Neural progenitor cell (in vitro differentiated cells): ENCODE results near the gene HMBS. TPM values are rescaled to one million over a fixed set of nuclear protein-coding genes. Genes with fewer than 3 reads are reported as not detected.
A peak's percentile ranks its signal among the peaks of the same experiment; 100 is the strongest.

Source experiments
- DNase-seq: peaks from one replicate; pipeline ENCODE4 v3.0.0-alpha.2; 2016; ENCODE audit warnings: low spot score
- H2AFZ ChIP-seq: fragments of 200-600 bp; sonication (generic); replicated peaks from 2 replicates; pipeline ENCODE4 v1.6.1; 2016; ENCODE audit warnings: antibody characterized with exemption
- H3F3A ChIP-seq: fragments of 200-600 bp; sonication (generic); 2 replicates; pipeline ENCODE4 v1.6.1; 2016; ENCODE audit warnings: antibody characterized with exemption, low read depth
- H3K27ac ChIP-seq: fragments of 200-600 bp; sonication (generic); 2 replicates; pipeline ENCODE4 v1.5.1; 2016; ENCODE audit warnings: mild to moderate bottlenecking
- H3K27me3 ChIP-seq: fragments of 200-600 bp; sonication (generic); 2 replicates; pipeline ENCODE4 v1.6.1; 2016; ENCODE audit warnings: mild to moderate bottlenecking, moderate library complexity
- H3K36me3 ChIP-seq: fragments of 200-600 bp; sonication (generic); 2 replicates; pipeline ENCODE4 v1.5.1; 2016
- H3K4me1 ChIP-seq: fragments of 200-600 bp; sonication (generic); 2 replicates; pipeline ENCODE4 v1.6.1; 2016; ENCODE audit warnings: mixed run types
- H3K4me2 ChIP-seq: fragments of 200-600 bp; sonication (generic); 2 replicates; pipeline ENCODE4 v1.6.1; 2016
- H3K4me3 ChIP-seq: fragments of 200-600 bp; sonication (generic); 2 replicates; pipeline ENCODE4 v1.5.1; 2016
- H3K79me2 ChIP-seq: fragments of 200-600 bp; sonication (generic); 2 replicates; pipeline ENCODE4 v1.6.1; 2016; ENCODE audit warnings: low read depth
- H3K9ac ChIP-seq: fragments of 200-600 bp; sonication (generic); 2 replicates; pipeline ENCODE4 v1.6.1; 2016
- H3K9me3 ChIP-seq: fragments of 200-600 bp; sonication (generic); 2 replicates; pipeline ENCODE4 v1.5.1; 2016; ENCODE audit warnings: low read depth
- H4K20me1 ChIP-seq: fragments of 200-600 bp; sonication (generic); 2 replicates; pipeline ENCODE4 v1.6.1; 2016; ENCODE audit warnings: low read depth
- H3K27ac Mint-ChIP-seq: 3 replicates; pipeline ENCODE4 v1.8.0; 2021; ENCODE audit warnings: mixed read lengths
- H3K27me3 Mint-ChIP-seq: 2 replicates; pipeline ENCODE4 v1.8.0; 2022; ENCODE audit warnings: low read depth, mild to moderate bottlenecking, inconsistent platforms, moderate library complexity, mixed read lengths; ENCODE audit not compliant: insufficient read depth
- H3K36me3 Mint-ChIP-seq: 3 replicates; pipeline ENCODE4 v1.8.0; 2021; ENCODE audit warnings: mixed read lengths
- H3K4me1 Mint-ChIP-seq: 3 replicates; pipeline ENCODE4 v1.8.0; 2021; ENCODE audit warnings: mixed read lengths
- H3K4me3 Mint-ChIP-seq: 3 replicates; pipeline ENCODE4 v1.8.0; 2021; ENCODE audit warnings: mild to moderate bottlenecking, moderate library complexity, mixed read lengths
- H3K9me3 Mint-ChIP-seq: 3 replicates; pipeline ENCODE4 v1.8.0; 2020; ENCODE audit warnings: mixed read lengths
- EZH2 ChIP-seq: fragments of 200-600 bp; sonication (generic); IDR thresholded peaks from 2 replicates; pipeline ENCODE4 v1.6.1; 2017; ENCODE audit warnings: antibody characterized with exemption, mild to moderate bottlenecking, moderate library complexity
- EZH2phosphoT487 ChIP-seq: fragments of 200-600 bp; sonication (generic); IDR thresholded peaks from 2 replicates; pipeline ENCODE4 v1.6.1; 2017; ENCODE audit warnings: antibody characterized with exemption
- total RNA-seq: library from RNA; depleted of rRNA; stranded (reverse); fragments of >200 nt; gene quantifications from 2 replicates; pipeline ENCODE4 v1.2.3, GENCODE V29; 2015; ENCODE audit warnings: low replicate concordance
- TF ChIP-seq, protein P1 (sequence below): fragments of 200-600 bp; sonication (generic); IDR thresholded peaks from 2 replicates; pipeline ENCODE4 v1.5.1; 2017; ENCODE audit warnings: antibody characterized with exemption, mild to moderate bottlenecking

Gene HMBS
- total RNA-seq, 1 donor from 2014 or later: 31.1 TPM

DNA sequence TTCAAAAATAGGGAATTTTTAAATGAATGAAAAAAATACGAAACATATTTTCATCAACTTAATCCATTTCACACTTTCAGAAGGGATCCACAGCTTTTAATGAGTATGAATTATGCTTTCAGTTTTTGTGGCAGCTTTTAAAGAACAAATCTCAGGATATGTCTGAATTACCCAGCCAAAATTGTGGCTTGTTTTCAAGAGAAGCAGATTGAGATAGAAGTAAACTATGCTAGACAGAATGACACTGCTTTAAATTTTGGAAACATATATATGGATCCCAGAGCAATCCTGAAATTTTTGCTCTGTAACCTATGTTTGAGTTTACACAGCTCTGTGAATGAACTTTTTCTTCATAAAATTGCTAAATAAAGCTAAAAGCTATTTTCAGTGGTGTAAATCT, 34.3 kb downstream of the HMBS start:
- Histone ChIP-seq H3K27me3 (no peaks in the 10 kb centered on the region), H3K4me2 (no peak overlapping the region), H3K4me3 (no peak overlapping the region), H3K9ac (no peak overlapping the region), H3K27ac (no peak overlapping the region), H3K79me2 (peaks cover 25% of the 10 kb centered on the region), H3K36me3 (no peaks in the 10 kb centered on the region), H4K20me1 (peaks cover 12% of the 10 kb centered on the region), H3K9me3 (no peaks in the 10 kb centered on the region), H2AFZ (no peak overlapping the region), H3K4me1 (peaks cover 12% of the 10 kb centered on the region), H3F3A (peaks cover 16% of the 10 kb centered on the region)
- no peak for DNase-seq
- no peak overlapping the region for H3K4me3 Mint-ChIP-seq
- peaks cover 19% of the 10 kb centered on the region for H3K4me1 Mint-ChIP-seq
- H3K9me3 Mint-ChIP-seq: no peaks in the 10 kb centered on the region
- H3K27ac Mint-ChIP-seq: no peak overlapping the region
- TF ChIP-seq, protein P1, sequence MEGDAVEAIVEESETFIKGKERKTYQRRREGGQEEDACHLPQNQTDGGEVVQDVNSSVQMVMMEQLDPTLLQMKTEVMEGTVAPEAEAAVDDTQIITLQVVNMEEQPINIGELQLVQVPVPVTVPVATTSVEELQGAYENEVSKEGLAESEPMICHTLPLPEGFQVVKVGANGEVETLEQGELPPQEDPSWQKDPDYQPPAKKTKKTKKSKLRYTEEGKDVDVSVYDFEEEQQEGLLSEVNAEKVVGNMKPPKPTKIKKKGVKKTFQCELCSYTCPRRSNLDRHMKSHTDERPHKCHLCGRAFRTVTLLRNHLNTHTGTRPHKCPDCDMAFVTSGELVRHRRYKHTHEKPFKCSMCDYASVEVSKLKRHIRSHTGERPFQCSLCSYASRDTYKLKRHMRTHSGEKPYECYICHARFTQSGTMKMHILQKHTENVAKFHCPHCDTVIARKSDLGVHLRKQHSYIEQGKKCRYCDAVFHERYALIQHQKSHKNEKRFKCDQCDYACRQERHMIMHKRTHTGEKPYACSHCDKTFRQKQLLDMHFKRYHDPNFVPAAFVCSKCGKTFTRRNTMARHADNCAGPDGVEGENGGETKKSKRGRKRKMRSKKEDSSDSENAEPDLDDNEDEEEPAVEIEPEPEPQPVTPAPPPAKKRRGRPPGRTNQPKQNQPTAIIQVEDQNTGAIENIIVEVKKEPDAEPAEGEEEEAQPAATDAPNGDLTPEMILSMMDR: no peak
- TF ChIP-seq EZH2phosphoT487 (no peak), EZH2 (no peak)
- H3K36me3 Mint-ChIP-seq: peaks cover 8% of the 10 kb centered on the region
- peaks cover 3% of the 10 kb centered on the region for H3K27me3 Mint-ChIP-seq

DNA sequence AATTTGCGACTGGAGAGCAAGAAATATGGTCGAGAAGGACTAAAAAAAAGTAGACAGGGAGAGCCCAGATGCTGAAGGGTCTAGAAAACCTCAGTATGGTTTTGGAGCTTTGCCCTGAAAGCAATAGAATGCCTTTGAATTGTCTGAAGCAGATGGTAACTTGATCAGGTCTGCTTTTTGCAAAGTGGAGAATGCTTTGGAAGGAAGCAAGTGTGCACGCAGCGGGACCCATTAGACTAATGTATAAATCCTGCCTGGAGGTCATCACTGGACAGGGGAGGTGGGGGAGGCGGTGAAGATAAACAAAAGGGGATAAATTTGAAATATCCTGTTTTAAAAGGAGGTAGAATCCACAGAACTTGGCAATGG, 35.9 kb downstream of the HMBS start:
- Histone ChIP-seq H2AFZ (peak overlapping the region; percentile 11), H3K27me3 (no peaks in the 10 kb centered on the region), H3K4me1 (peaks cover 12% of the 10 kb centered on the region), H3F3A (peaks cover 16% of the 10 kb centered on the region), H3K4me2 (peak overlapping the region; percentile 71), H4K20me1 (peaks cover 12% of the 10 kb centered on the region), H3K79me2 (peaks cover 40% of the 10 kb centered on the region), H3K4me3 (peak overlapping the region; percentile 37), H3K9ac (peak overlapping the region; percentile 12), H3K9me3 (no peaks in the 10 kb centered on the region), H3K36me3 (no peaks in the 10 kb centered on the region), H3K27ac (no peak overlapping the region)
- no peaks in the 10 kb centered on the region for H3K9me3 Mint-ChIP-seq
- peaks cover 5% of the 10 kb centered on the region for H3K36me3 Mint-ChIP-seq
- TF ChIP-seq EZH2 (no peak), EZH2phosphoT487 (no peak)
- TF ChIP-seq, protein P1: no peak
- H3K4me3 Mint-ChIP-seq: peak overlapping the region; percentile 92
- H3K4me1 Mint-ChIP-seq: peaks cover 19% of the 10 kb centered on the region
- DNase-seq: peak; percentile 56
- peak overlapping the region; percentile 78 for H3K27ac Mint-ChIP-seq
- H3K27me3 Mint-ChIP-seq: peaks cover 3% of the 10 kb centered on the region

DNA sequence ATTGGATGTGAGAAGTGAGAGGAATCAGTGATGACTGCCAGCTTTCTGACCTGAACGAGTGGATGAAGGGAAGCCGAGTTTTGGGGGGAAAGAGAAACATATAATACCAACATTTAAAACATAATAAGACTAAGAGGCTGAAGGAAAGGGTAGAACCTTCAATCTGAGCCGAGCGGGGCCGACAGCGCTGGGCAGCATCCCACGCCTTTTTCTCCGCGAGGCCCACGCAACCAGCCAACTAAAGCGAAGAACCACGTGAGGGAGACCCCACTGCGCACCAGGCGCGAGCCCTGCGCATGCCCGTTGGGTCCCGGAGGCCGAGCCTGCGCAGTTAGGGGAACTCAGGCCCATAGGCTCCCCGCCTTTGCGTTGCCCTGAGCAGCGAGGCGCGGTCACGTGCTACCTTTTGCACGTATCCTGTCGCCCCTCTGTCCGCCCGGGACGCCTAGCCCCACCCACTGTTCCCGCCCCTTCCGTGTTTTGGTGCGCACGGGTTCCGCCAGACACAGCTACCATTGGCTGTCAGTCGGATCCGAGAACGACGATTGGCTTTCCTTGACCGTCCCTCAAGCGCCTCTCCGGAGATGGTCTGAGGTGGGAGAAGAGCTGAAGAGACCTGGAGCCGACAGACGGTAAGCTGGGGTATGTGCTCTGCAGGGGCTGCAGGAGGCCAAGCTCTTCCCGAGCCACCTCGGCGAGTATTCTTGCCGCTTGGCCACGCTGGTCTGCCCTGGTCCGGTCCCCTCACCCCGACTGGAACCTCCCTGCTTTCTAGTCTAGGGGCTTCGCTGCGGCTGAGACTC, 36.5 kb downstream of the HMBS start, which contains the start of gene HINFP:
TSS of gene HINFP (plus strand) at position 573 of the 803 bp plus-strand sequence. CDS start 5,365 bp downstream, outside the sequence.
- Mint-ChIP-seq H3K27ac (peak within 1 kb of the TSS; percentile 78), H3K4me1 (peaks cover 19% of the 10 kb centered on the region), H3K4me3 (peak within 1 kb of the TSS; percentile 92), H3K36me3 (peaks cover 5% of the 10 kb centered on the region), H3K9me3 (no peaks in the 10 kb centered on the region), H3K27me3 (peaks cover 3% of the 10 kb centered on the region)
- DNase-seq: peak; percentile 100
- Histone ChIP-seq H3K36me3 (no peaks in the 10 kb centered on the region), H2AFZ (peak within 1 kb of the TSS; percentile 15), H3K4me1 (peaks cover 12% of the 10 kb centered on the region), H3K27me3 (no peaks in the 10 kb centered on the region), H3K9me3 (no peaks in the 10 kb centered on the region), H3K79me2 (peaks cover 43% of the 10 kb centered on the region), H3F3A (peaks cover 16% of the 10 kb centered on the region), H3K4me3 (peak within 1 kb of the TSS; percentile 81), H4K20me1 (peaks cover 12% of the 10 kb centered on the region), H3K9ac (peak within 1 kb of the TSS; percentile 87), H3K27ac (no peak within 1 kb of the TSS), H3K4me2 (peak within 1 kb of the TSS; percentile 93)
- TF ChIP-seq, protein P1: no peak
- TF ChIP-seq EZH2phosphoT487 (no peak), EZH2 (no peak)
